Suprapubic skin (tissue), 4 donors: ENCODE data around the gene ERG. TPM values are rescaled to one million over a fixed set of nuclear protein-coding genes. Genes with fewer than 3 reads are reported as not detected.

Experiments used
- DNase-seq, 2 donors: peaks; one replicate each; pipeline ENCODE4 v3.0.0-alpha.2; 2019; ENCODE audit warnings: low spot score in 2 of 2
- H3K27ac ChIP-seq: fragments of 200-600 bp; sonication (generic); one replicate; pipeline ENCODE4 v1.5.1; 2019
- H3K27me3 ChIP-seq: fragments of 200-600 bp; sonication (generic); one replicate; pipeline ENCODE4 v1.5.1; 2019
- H3K36me3 ChIP-seq: fragments of 200-600 bp; sonication (generic); one replicate; pipeline ENCODE4 v1.5.1; 2019
- H3K4me1 ChIP-seq: fragments of 200-600 bp; sonication (generic); one replicate; pipeline ENCODE4 v1.5.1; 2019
- H3K4me3 ChIP-seq: fragments of 200-600 bp; sonication (generic); one replicate; pipeline ENCODE4 v1.5.1; 2019; ENCODE audit warnings: mild to moderate bottlenecking
- H3K9me3 ChIP-seq: fragments of 200-600 bp; sonication (generic); one replicate; pipeline ENCODE4 v1.5.1; 2019
- CTCF ChIP-seq, 2 donors: fragments of 200-600 bp in 1 of 2; fragments of 450-650 bp in 1 of 2; sonication (generic) in 1 of 2; IDR thresholded peaks; one replicate each; pipeline ENCODE4 v1.5.1; 2016 to 2019; ENCODE audit warnings: antibody characterized with exemption in 2 of 2, mild to moderate bottlenecking in 1 of 2, moderate library complexity in 1 of 2
- EP300 ChIP-seq: sonication (generic); formaldehyde crosslinking; IDR thresholded peaks from one replicate; pipeline ENCODE4 v1.6.1; 2017; ENCODE audit warnings: antibody characterized with exemption
- POLR2A ChIP-seq, 2 donors: fragments of 450-650 bp; IDR thresholded peaks; one replicate each; pipeline ENCODE4 v1.6.1; 2017; ENCODE audit warnings: antibody characterized with exemption in 2 of 2, mild to moderate bottlenecking in 2 of 2, moderate library complexity in 2 of 2
- POLR2AphosphoS5 ChIP-seq, 3 donors: sonication (generic); formaldehyde crosslinking; IDR thresholded peaks; one replicate each; pipeline ENCODE4 v1.6.1; 2017; ENCODE audit warnings: antibody characterized with exemption in 3 of 3
- WGBS: methylation state at CpG from one replicate; pipeline ENCODE4 v1.1.5; 2018; 5-methylcytosine and 5-hydroxymethylcytosine counted together
- total RNA-seq, 4 donors: library from RNA; depleted of rRNA; stranded (reverse); fragments of >200 nt; gene quantifications; one replicate each; pipeline ENCODE4 v1.1.0, GENCODE V29; 2016

The ERG gene
- total RNA-seq, 4 donors from 2014 or later: 3.3 to 10.1 (median 6.3) TPM

GRCh38 chr21:38470755-38471154 is 27.5 kb downstream of the ERG start:
- WGBS: 45% methylated on average over 3 of the region's 3 CpGs
- DNase-seq: no peak
- Histone ChIP-seq H3K4me1 (peaks cover 12% of the 10 kb centered on the region), H3K36me3 (no peaks in the 10 kb centered on the region), H3K27me3 (peaks cover 3% of the 10 kb centered on the region), H3K9me3 (no peaks in the 10 kb centered on the region), H3K27ac (no peak overlapping the region), H3K4me3 (no peak overlapping the region)
- TF ChIP-seq POLR2A (IDR thresholded peaks at IDR 0.05) (no peak), EP300 (no peak), POLR2AphosphoS5 (IDR thresholded peaks at IDR 0.05) (no peak), CTCF (IDR thresholded peaks at IDR 0.05) (no peak)

GRCh38 chr21:38469642-38470041 is 28.6 kb downstream of the ERG start:
- H3K4me3 ChIP-seq: no peak overlapping the region
- 11% methylated on average over 1 of the region's 1 CpG for WGBS
- H3K36me3 ChIP-seq: no peaks in the 10 kb centered on the region
- H3K27me3 ChIP-seq: no peaks in the 10 kb centered on the region
- peaks cover 6% of the 10 kb centered on the region for H3K4me1 ChIP-seq
- no peak overlapping the region for H3K27ac ChIP-seq
- TF ChIP-seq EP300 (no peak), CTCF (IDR thresholded peaks at IDR 0.05) (no peak), POLR2AphosphoS5 (IDR thresholded peaks at IDR 0.05) (no peak), POLR2A (IDR thresholded peaks at IDR 0.05) (no peak)
- no peaks in the 10 kb centered on the region for H3K9me3 ChIP-seq
- no peak for DNase-seq

GRCh38 chr21:38468989-38469388 is 29.3 kb downstream of the ERG start:
- Histone ChIP-seq H3K4me1 (peaks cover 6% of the 10 kb centered on the region), H3K36me3 (no peaks in the 10 kb centered on the region), H3K27ac (no peak overlapping the region), H3K9me3 (no peaks in the 10 kb centered on the region), H3K27me3 (no peaks in the 10 kb centered on the region), H3K4me3 (no peak overlapping the region)
- DNase-seq: no peak
- TF ChIP-seq CTCF (IDR thresholded peaks at IDR 0.05) (no peak), POLR2AphosphoS5 (IDR thresholded peaks at IDR 0.05) (no peak), EP300 (no peak), POLR2A (IDR thresholded peaks at IDR 0.05) (no peak)
- 63% methylated on average over 4 of the region's 4 CpGs for WGBS

GRCh38 chr21:38467911-38468310 is 30.4 kb downstream of the ERG start:
- Histone ChIP-seq H3K4me3 (no peak overlapping the region), H3K9me3 (no peaks in the 10 kb centered on the region), H3K27me3 (no peaks in the 10 kb centered on the region), H3K27ac (no peak overlapping the region), H3K4me1 (peaks cover 6% of the 10 kb centered on the region), H3K36me3 (no peaks in the 10 kb centered on the region)
- DNase-seq: no peak
- WGBS: 80% methylated on average over 4 of the region's 4 CpGs
- TF ChIP-seq CTCF (IDR thresholded peaks at IDR 0.05): no peak
- no peak for TF ChIP-seq EP300
- no peak for TF ChIP-seq POLR2AphosphoS5 (IDR thresholded peaks at IDR 0.05)

GRCh38 chr21:38467374-38467773 is 30.9 kb downstream of the ERG start:
- no peaks in the 10 kb centered on the region for H3K27me3 ChIP-seq

More at GRCh38 chr21:38467374-38467773, 30.9 kb downstream of the ERG start:
- DNase-seq: no peak
- 80% methylated on average over 4 of the region's 4 CpGs for WGBS
- no peaks in the 10 kb centered on the region for H3K36me3 ChIP-seq
- no peaks in the 10 kb centered on the region for H3K9me3 ChIP-seq
- no peak for TF ChIP-seq POLR2A (IDR thresholded peaks at IDR 0.05)
- no peak for TF ChIP-seq CTCF (IDR thresholded peaks at IDR 0.05)
- no peak for TF ChIP-seq EP300
- TF ChIP-seq POLR2AphosphoS5 (IDR thresholded peaks at IDR 0.05): no peak
- H3K4me1 ChIP-seq: peaks cover 6% of the 10 kb centered on the region
- no peak overlapping the region for H3K27ac ChIP-seq
- H3K4me3 ChIP-seq: no peak overlapping the region
